Caco-2 (cell line): ENCODE data around the gene PEX16. TPM values are rescaled to one million over a fixed set of nuclear protein-coding genes. Genes with fewer than 3 reads are reported as not detected.

ENCODE experiments used
- BruUV-seq: library from RNA; stranded (reverse); fragments of 400-500 nt; replicated peaks from 2 replicates; lab custom pipeline; 2021; lab: Mats Ljungman, UMichigan
- CTCF ChIA-PET: fragments of 300-600 bp; sonication (Branson Sonifier 250); formaldehyde crosslinking; loops from one replicate; lab custom pipeline; 2022; ENCODE audit warnings: antibody characterized with exemption; lab: Charles Lee
- POLR2A ChIA-PET: fragments of 300-600 bp; sonication (Branson Sonifier 250); formaldehyde crosslinking; loops from one replicate; lab custom pipeline; 2022; ENCODE audit warnings: antibody characterized with exemption; lab: Charles Lee
- DNase-seq, 2 experiments: peaks; one replicate each; pipeline versions ENCODE4 v3.0.0 to v3.0.0-alpha.2; 2020 to 2022
- H3K27me3 ChIP-seq: replicated peaks from 2 replicates; pipeline ENCODE4 v1.6.0; 2011; ENCODE audit warnings: low read length; ENCODE audit not compliant: control insufficient read depth, insufficient read depth
- H3K36me3 ChIP-seq: 2 replicates; pipeline ENCODE4 v1.5.1; 2011; ENCODE audit warnings: low read length; ENCODE audit not compliant: control insufficient read depth, insufficient read depth
- H3K4me1 ChIP-seq: fragments of 250-450 bp; sonication (Bioruptor Pico); 2 replicates; pipeline ENCODE4 v1.5.1; 2020; ENCODE audit warnings: mild to moderate bottlenecking
- H3K4me3 ChIP-seq: 2 replicates; pipeline ENCODE4 v1.5.1; 2011; ENCODE audit warnings: low read depth, mild to moderate bottlenecking, control low read depth, low read length
- H3K9me3 ChIP-seq: fragments of 250-450 bp; sonication (Bioruptor Pico); 2 replicates; pipeline ENCODE4 v1.5.1; 2020; ENCODE audit warnings: mild to moderate bottlenecking, moderate library complexity
- H3K27ac Mint-ChIP-seq: one replicate; pipeline ENCODE4 v1.8.0; 2022; ENCODE audit warnings: mixed read lengths; ENCODE audit not compliant: unreplicated experiment
- H3K27me3 Mint-ChIP-seq: one replicate; pipeline ENCODE4 v1.8.0; 2022; ENCODE audit warnings: mixed read lengths; ENCODE audit not compliant: insufficient read depth, unreplicated experiment
- H3K36me3 Mint-ChIP-seq: one replicate; pipeline ENCODE4 v1.8.0; 2022; ENCODE audit warnings: mild to moderate bottlenecking, mixed read lengths; ENCODE audit not compliant: insufficient read depth, unreplicated experiment
- H3K4me1 Mint-ChIP-seq: one replicate; pipeline ENCODE4 v1.8.0; 2022; ENCODE audit warnings: low read depth, mixed read lengths; ENCODE audit not compliant: unreplicated experiment
- H3K4me3 Mint-ChIP-seq: one replicate; pipeline ENCODE4 v1.8.0; 2022; ENCODE audit warnings: mild to moderate bottlenecking, moderate library complexity, mixed read lengths; ENCODE audit not compliant: unreplicated experiment
- H3K9me3 Mint-ChIP-seq: one replicate; pipeline ENCODE4 v1.8.0; 2022; ENCODE audit warnings: mixed read lengths; ENCODE audit not compliant: unreplicated experiment
- intact Hi-C: fragments of 100-400 bp; cut with micrococcal nuclease; formaldehyde crosslinking; loops from one replicate; pipeline ENCODE4 v1.10.0; 2022; ENCODE audit not compliant: unreplicated experiment
- total RNA-seq: library from RNA; stranded (reverse); gene quantifications from 2 replicates; pipeline ENCODE4 v1.2.3, GENCODE V29; 2022
- TF ChIP-seq, protein P1 (sequence below), 2 experiments: fragments of 200-600 bp in 1 of 2; IDR thresholded peaks; 1 replicate in 1 of 2; 2 replicates in 1 of 2; pipeline versions ENCODE4 v1.5.1 to v1.8.0; 2011 to 2022; ENCODE audit warnings: antibody characterized with exemption in 1 of 2, control low read depth in 1 of 2, inconsistent platforms in 1 of 2, low read depth in 1 of 2, low read length in 1 of 2, mild to moderate bottlenecking in 1 of 2, moderate library complexity in 1 of 2; ENCODE audit not compliant: insufficient read depth in 1 of 2, severe bottlenecking in 1 of 2, unreplicated experiment in 1 of 2

Gene PEX16
- total RNA-seq, 1 experiment from 2014 or later: 41.4 TPM

DNA sequence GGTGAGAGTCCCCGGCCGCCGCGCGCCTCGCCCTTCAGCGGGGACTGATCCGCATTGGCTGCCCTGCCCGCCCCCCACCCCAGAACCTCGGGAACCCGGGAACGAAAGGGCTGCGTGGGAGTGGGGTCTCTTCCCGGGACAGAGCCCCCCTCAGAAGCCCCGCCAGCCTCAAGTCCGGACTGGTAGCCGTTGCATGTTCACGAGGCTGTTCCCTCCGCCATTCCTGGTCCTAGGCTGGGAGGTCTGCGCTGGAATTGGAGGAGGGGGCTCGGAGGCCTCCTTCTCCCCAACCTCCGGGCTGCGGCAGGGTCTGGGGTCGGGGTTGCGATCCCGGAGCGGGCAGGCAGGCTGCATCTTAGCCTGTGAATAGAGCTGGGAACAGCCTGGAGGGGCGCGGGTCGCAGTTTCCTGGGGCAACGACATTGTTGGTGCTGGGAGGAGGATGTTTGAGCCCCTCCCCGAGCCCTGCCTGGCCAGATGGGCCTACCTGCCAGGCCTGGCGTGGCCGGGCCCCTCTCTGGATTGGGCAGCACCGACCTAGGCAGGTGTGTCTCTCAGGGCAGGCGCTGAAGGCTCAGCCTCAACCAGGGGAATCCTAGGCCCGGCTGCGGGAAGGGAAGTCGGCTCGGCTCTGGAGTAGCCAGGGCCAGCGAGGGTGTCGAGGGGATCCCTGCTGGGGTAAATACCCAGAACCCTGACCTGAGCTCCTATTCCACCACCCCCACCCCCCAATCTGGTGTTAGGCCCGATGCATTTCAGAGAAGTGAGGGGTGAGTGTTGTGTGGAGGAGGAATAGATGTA, 31.6 kb downstream of the PEX16 start:
- H3K27ac Mint-ChIP-seq: no peak overlapping the region

DNA sequence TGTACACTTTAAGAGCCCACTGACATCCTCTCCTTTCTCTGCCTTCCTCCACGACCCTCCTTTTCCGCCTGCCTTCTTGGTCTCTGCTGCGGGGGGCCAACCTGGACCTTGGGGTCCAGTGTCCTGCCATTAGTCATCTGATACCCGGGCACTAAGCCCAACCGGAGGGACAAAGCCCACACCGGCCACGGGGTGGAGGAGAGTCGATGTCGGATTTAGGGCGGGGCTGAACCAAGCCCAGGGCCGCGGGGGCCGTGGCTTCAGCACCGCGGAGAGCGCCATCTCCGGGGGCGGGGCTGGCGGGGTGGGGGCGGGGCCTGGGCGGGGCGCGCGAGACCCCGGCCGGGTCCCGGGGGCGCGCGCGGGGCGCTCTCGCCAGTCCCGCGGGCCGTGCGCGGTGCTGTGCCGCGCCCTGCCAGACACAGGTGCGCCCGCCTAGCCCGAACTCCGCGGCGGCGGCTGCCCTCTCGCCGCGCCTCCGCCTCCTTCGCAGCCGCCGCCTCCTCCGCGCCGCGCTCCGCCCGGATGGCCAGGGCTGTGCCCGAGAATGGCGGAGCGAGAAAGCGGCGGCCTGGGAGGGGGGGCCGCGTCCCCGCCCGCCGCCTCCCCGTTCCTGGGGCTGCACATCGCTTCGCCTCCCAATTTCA, 32.3 kb downstream of the PEX16 start, which contains the start of gene MAPK8IP1:
MAPK8IP1 (plus strand) TSS at position 378 of the 647 bp plus-strand sequence; CDS start at position 548, 170 bp downstream.
- TF ChIP-seq, protein P1, sequence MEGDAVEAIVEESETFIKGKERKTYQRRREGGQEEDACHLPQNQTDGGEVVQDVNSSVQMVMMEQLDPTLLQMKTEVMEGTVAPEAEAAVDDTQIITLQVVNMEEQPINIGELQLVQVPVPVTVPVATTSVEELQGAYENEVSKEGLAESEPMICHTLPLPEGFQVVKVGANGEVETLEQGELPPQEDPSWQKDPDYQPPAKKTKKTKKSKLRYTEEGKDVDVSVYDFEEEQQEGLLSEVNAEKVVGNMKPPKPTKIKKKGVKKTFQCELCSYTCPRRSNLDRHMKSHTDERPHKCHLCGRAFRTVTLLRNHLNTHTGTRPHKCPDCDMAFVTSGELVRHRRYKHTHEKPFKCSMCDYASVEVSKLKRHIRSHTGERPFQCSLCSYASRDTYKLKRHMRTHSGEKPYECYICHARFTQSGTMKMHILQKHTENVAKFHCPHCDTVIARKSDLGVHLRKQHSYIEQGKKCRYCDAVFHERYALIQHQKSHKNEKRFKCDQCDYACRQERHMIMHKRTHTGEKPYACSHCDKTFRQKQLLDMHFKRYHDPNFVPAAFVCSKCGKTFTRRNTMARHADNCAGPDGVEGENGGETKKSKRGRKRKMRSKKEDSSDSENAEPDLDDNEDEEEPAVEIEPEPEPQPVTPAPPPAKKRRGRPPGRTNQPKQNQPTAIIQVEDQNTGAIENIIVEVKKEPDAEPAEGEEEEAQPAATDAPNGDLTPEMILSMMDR (IDR thresholded peaks at IDR 0.05; ENCODE audit: insufficient read depth in 1 of 2, low read depth in 1 of 2, low read length in 1 of 2, severe bottlenecking in 1 of 2, unreplicated experiment in 1 of 2): peak in 1 of 2 experiments; percentile 10
- Mint-ChIP-seq H3K27me3 (no peaks in the 10 kb centered on the region), H3K9me3 (no peaks in the 10 kb centered on the region), H3K4me1 (no peaks in the 10 kb centered on the region), H3K36me3 (peaks cover 10% of the 10 kb centered on the region), H3K27ac (peak within 1 kb of the TSS; percentile 43), H3K4me3 (peak within 1 kb of the TSS; percentile 63)
- CTCF ChIA-PET: no interaction called here
- BruUV-seq: no TSS peak
- H3K27me3 ChIP-seq: no peaks in the 10 kb centered on the region
- POLR2A ChIA-PET: interaction anchor here (0.5 kb wide), 1 partner anchor 151 kb away, joined by 3 read pairs; no protein-coding TSS in a partner anchor
- no peaks in the 10 kb centered on the region for H3K36me3 ChIP-seq
- H3K9me3 ChIP-seq: no peaks in the 10 kb centered on the region
- peaks cover 4% of the 10 kb centered on the region; the same call in 1 of the 2 replicates for H3K4me1 ChIP-seq
- intact Hi-C loops: loop anchor here (1.0 kb wide), 2 partner anchors 14 to 38 kb away; partner anchors contain the start of gene CRY2
- DNase-seq: peak; percentile 67 to 79
- H3K4me3 ChIP-seq: peak within 1 kb of the TSS; percentile 56

More for the DNA sequence above, 31.6 kb downstream of the PEX16 start:
- TF ChIP-seq, protein P1 (IDR thresholded peaks at IDR 0.05; ENCODE audit: insufficient read depth in 1 of 2, low read depth in 1 of 2, low read length in 1 of 2, severe bottlenecking in 1 of 2, unreplicated experiment in 1 of 2): no peak
- no peaks in the 10 kb centered on the region for H3K27me3 ChIP-seq
- H3K4me1 ChIP-seq: peaks cover 4% of the 10 kb centered on the region; the same call in 1 of the 2 replicates
- Mint-ChIP-seq H3K36me3 (peaks cover 10% of the 10 kb centered on the region), H3K27me3 (no peaks in the 10 kb centered on the region), H3K4me3 (peak overlapping the region; percentile 63), H3K9me3 (no peaks in the 10 kb centered on the region), H3K4me1 (no peaks in the 10 kb centered on the region)
- peak overlapping the region; percentile 56 for H3K4me3 ChIP-seq
- no peaks in the 10 kb centered on the region for H3K36me3 ChIP-seq
- H3K9me3 ChIP-seq: no peaks in the 10 kb centered on the region
- ChIA-PET POLR2A (no interaction called here), CTCF (no interaction called here)
- intact Hi-C loops: loop anchor here (1.0 kb wide), 2 partner anchors 13 to 39 kb away; partner anchors contain the start of gene CRY2
- no peak for DNase-seq
- BruUV-seq: no TSS peak

DNA sequence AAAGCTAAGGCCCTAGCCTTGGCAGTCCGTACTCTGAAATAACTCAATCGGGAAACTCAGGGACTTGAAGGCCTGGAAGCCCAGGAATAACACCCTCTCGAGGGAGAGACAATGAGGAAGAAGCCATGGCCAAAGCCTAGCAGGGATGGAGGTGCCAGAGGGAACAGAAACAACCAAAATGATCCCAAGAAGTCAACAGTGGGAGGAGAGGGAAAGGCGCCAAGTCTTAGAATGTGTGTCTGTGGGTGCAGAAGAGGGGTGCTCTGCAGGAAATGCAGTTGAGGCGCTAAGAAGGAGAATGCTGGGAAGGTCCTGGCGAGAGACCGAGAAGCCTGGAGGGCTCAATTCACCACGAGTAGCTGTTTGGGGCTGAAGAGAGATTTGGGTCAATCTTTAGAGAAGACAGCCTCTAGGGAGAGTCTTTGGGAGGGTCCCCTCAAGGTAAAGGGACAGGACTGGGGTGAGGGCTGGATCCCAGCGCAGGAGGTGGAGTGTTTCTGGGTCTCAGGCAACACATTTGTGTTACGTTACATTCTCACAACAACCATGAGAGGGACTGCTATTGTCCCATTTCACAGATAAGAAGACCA, 33.0 kb downstream of the PEX16 start:
- no peaks in the 10 kb centered on the region for H3K27me3 Mint-ChIP-seq
- ChIA-PET POLR2A (interaction anchor here (0.5 kb wide), 1 partner anchor 152 kb away, joined by 3 read pairs; no protein-coding TSS in a partner anchor), CTCF (no interaction called here)
- H3K27ac Mint-ChIP-seq: peak overlapping the region; percentile 43
- Histone ChIP-seq H3K27me3 (no peaks in the 10 kb centered on the region), H3K4me1 (peaks cover 8% of the 10 kb centered on the region; the same call in 1 of the 2 replicates), H3K36me3 (no peaks in the 10 kb centered on the region), H3K4me3 (no peak overlapping the region; the same call in 1 of the 2 replicates), H3K9me3 (no peaks in the 10 kb centered on the region)
- intact Hi-C loops: loop anchor here (1.0 kb wide), 2 partner anchors 15 to 37 kb away; partner anchors contain the start of gene CRY2
- H3K4me3 Mint-ChIP-seq: peak overlapping the region; percentile 63
- no TSS peak for BruUV-seq
- no peak for DNase-seq
- peaks cover 10% of the 10 kb centered on the region for H3K36me3 Mint-ChIP-seq
- TF ChIP-seq, protein P1 (IDR thresholded peaks at IDR 0.05; ENCODE audit: insufficient read depth in 1 of 2, low read depth in 1 of 2, low read length in 1 of 2, severe bottlenecking in 1 of 2, unreplicated experiment in 1 of 2): no peak
- H3K4me1 Mint-ChIP-seq: no peaks in the 10 kb centered on the region
- H3K9me3 Mint-ChIP-seq: no peaks in the 10 kb centered on the region
